HEK293T (cell line): ENCODE measurements around the gene SDC4.

Experiments used
- ARNT ChIP-seq: fragments of 450-650 bp; IDR thresholded peaks from 2 replicates; pipeline ENCODE4 v1.6.1; 2017; ENCODE audit warnings: mild to moderate bottlenecking
- BHLHE40 ChIP-seq: fragments of 450-650 bp; IDR thresholded peaks from 2 replicates; pipeline ENCODE4 v1.6.1; 2016; ENCODE audit warnings: mild to moderate bottlenecking, moderate library complexity, borderline replicate concordance
- ELF4 ChIP-seq: fragments of 450-650 bp; IDR thresholded peaks from 2 replicates; pipeline ENCODE4 v1.6.1; 2017; ENCODE audit warnings: antibody characterized with exemption
- FOXA1 ChIP-seq: fragments of 450-650 bp; IDR thresholded peaks from 2 replicates; pipeline ENCODE4 v1.6.1; 2016; ENCODE audit warnings: mild to moderate bottlenecking
- FOXK2 ChIP-seq: fragments of 450-650 bp; IDR thresholded peaks from 2 replicates; pipeline ENCODE4 v1.6.1; 2016; ENCODE audit warnings: mild to moderate bottlenecking
- FOXM1 ChIP-seq: fragments of 450-650 bp; IDR thresholded peaks from 2 replicates; pipeline ENCODE4 v1.6.1; 2017; ENCODE audit warnings: mild to moderate bottlenecking, borderline replicate concordance
- HDGF ChIP-seq: fragments of 450-650 bp; IDR thresholded peaks from 2 replicates; pipeline ENCODE4 v1.6.1; 2017; ENCODE audit warnings: antibody characterized with exemption, borderline replicate concordance
- L3MBTL2 ChIP-seq: fragments of 450-650 bp; conservative IDR thresholded peaks from 2 replicates; pipeline ENCODE4 v1.6.1; 2016; ENCODE audit warnings: mild to moderate bottlenecking
- LEF1 ChIP-seq: fragments of 450-650 bp; IDR thresholded peaks from 2 replicates; pipeline ENCODE4 v1.6.1; 2017; ENCODE audit warnings: mild to moderate bottlenecking, borderline replicate concordance
- PKNOX1 ChIP-seq: fragments of 450-650 bp; IDR thresholded peaks from 2 replicates; pipeline ENCODE4 v1.6.1; 2016
- SP1 ChIP-seq: fragments of 450-650 bp; IDR thresholded peaks from 2 replicates; pipeline ENCODE4 v1.6.1; 2017
- SUZ12 ChIP-seq: fragments of 450-650 bp; IDR thresholded peaks from 2 replicates; pipeline ENCODE4 v1.6.1; 2016; ENCODE audit warnings: mild to moderate bottlenecking
- TARDBP ChIP-seq: fragments of 450-650 bp; IDR thresholded peaks from 2 replicates; pipeline ENCODE4 v1.6.1; 2016

DNA sequence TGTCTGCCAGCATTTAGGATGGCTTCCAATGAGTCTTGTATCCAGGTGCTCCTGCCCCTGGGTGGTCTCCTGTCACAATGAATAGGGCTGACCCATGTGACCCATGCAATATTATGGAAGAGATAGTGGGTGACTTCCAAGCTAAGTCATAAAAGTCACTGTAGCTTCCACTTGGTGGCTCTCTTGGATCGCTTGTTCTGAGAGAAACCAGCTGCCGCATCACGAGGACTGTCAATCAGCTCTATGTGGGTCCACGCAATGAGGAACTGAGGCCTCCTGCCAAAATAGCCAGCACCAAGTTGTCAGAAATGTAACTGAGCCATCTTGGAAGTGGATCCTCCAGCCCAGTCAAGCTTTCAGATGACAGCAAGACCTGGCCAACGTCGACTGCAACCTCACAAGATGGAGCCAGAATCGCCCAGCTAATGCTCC is 25.3 kb downstream of the SDC4 start:
- no peak for TF ChIP-seq HDGF
- TF ChIP-seq ELF4: no peak
- no peak for TF ChIP-seq SP1
- no peak for TF ChIP-seq BHLHE40
- TF ChIP-seq FOXA1: no peak
- TF ChIP-seq FOXM1: no peak
- TF ChIP-seq TARDBP: no peak
- TF ChIP-seq L3MBTL2: no peak
- peak; percentile 72 for TF ChIP-seq PKNOX1
- no peak for TF ChIP-seq SUZ12
- no peak for TF ChIP-seq ARNT
- no peak for TF ChIP-seq LEF1
- no peak for TF ChIP-seq FOXK2
